GM18499 (cell line): ENCODE data around the gene CIC.

ENCODE experiments used
- ATAC-seq: cut with Tn5 transposase; IDR thresholded peaks from one replicate; pipeline ENCODE4 v1.9.1; 2021; ENCODE audit warnings: moderate number of reproducible peaks; ENCODE audit not compliant: insufficient read depth, unreplicated experiment

CIC gene

GRCh38 chr19:42274065-42274682 is 5.1 kb downstream of the CIC start:
- no peak for ATAC-seq

DNA sequence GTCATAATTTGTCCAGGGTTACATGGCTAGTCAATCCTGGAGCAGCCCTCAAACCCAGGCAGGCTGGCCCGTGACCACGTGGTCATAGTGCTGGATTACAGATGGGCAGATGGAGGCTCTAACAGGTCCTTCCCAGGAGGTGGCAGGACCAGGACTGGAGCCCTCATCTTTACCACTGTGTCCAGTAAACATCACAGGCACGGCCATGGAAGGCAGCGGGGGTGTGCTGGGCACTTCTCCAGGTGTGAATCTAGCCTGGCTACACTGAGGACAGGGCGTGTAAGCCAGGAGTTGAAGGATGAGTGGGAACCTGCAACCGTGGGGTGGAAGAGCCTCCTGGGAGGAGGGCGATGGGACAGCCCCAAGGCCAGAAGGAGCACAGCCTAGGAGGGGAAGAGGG is 6.1 kb downstream of the CIC start:
- no peak for ATAC-seq

GRCh38 chr19:42275517-42275916 is 6.5 kb downstream of the CIC start:
- no peak for ATAC-seq

- ATAC-seq: no peak
Observed at GRCh38 chr19:42276284-42276683, 7.2 kb downstream of the CIC start.

GRCh38 chr19:42276821-42277220 is 7.8 kb downstream of the CIC start:
- ATAC-seq: no peak

GRCh38 chr19:42277821-42278451 is 8.9 kb downstream of the CIC start:
- no peak for ATAC-seq

GRCh38 chr19:42278452-42279154 is 9.6 kb downstream of the CIC start:
- no peak for ATAC-seq

GRCh38 chr19:42279155-42279901 is 10.3 kb downstream of the CIC start:
- no peak for ATAC-seq

- no peak for ATAC-seq
Observed at GRCh38 chr19:42279902-42280814, 11.1 kb downstream of the CIC start.

DNA sequence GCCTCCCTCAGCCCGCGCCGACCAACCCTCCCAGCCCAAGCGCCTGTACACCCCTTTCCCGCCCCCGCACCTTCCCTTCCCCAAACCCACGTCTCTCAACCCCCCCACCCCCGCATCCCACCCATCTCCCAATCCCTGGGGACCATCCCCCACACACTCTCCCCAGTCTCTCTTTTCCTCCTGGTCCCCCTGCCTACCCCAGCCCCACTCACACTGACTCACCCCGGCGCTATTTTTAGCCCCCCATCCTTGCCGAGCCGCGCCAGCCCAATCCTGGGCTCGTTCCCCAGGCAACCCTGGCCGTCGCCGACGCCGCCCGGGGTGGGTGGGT is 11.7 kb downstream of the CIC start:
- ATAC-seq: no peak

DNA sequence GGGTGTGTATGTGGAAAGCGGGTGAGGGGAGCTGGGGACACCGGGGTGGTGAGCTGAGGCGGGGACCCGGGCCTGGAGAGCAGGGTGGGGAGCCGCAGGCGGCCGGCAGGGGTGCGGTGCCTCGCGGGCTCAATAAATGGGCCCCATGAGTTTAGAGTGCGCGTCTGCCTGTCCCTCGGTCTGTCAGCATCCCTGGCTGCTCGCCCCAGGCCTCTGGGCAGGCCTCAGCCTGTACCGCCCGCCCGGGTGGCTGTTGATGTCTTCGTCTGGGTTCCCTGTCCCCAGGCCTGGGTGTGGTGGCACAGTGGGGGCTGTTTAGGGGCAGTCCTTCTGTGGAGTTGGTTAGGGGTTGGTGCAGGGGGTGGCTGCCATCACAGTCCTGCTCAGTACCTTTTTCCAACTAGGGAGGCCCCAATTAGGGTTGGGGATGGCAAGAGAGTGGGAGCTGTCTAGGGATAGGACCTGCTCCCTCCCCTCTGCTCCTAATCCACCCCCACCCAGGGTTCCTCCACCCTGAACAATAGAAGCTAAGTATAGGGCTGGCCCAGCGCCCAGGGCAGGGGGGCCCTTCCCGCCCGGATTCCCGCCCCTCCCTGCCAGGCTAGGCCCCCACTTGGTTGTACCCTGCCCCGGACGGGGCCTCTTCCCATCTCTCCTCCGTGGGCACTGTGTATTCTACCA is 12.2 kb downstream of the CIC start:
- no peak for ATAC-seq

GRCh38 chr19:42281827-42282762 is 13.0 kb downstream of the CIC start:
- ATAC-seq: no peak

DNA sequence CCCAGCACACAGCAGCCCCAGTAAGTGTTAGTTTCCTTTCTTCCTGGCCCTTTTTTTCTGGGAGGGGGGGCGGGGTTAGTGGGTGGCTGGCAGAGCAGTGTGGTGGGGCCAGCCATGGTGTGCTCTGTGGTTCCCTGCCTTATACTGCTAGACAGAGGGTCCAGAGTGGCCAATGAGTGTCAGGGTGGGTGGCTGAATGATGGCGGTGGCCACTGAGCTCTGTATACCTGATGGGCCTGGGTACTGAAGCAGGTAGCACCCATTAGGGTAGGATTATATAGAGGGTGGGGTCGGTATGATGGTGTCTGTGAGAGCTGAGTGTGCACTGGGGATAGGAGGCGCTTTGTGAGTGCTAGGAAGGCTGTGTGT is 13.8 kb downstream of the CIC start:
- ATAC-seq: no peak

DNA sequence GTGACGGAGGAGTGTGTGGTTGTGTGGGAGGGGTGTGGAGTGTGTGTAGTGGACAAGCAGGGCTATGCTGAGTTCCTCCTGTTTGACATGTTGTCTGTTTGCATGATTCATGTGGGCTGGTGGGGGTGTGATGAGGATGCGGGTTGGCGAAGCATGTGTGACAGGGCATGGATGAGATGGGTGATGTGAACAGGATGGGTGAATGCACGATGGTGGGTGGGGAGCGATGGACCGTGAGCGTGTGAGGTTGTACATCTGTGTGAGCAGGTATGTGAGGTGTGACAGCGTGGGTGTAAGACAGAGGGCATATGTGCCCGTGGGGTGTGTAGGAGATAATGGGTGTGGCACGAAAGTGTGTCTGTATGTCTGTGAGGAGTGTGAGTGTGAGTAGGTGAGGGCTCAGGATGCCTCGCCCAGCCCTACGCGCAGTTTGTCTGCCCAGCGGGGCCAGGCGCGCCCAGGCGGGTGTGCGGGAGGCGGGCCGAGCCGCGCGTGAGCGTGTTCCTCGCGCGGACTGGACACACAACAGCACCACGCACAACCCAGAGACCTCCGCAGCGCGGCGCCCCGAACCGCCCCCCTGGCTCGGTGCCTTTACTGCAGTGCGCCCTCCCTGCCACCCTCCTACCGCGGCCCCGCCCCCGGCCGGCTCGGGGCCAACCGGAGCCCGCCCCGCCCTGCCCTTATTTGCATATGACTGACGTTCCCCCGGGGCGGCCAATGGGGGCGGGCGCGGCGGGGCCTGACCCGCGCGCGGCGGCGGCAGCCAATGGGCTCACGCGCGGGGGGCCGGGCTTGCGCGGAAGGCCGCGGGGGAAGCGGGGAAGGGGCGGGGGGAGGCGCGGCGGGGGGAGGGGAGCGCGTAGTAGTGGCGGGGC is 14.4 kb downstream of the CIC start:
- no peak for ATAC-seq

- no peak for ATAC-seq
Observed at GRCh38 chr19:42284066-42284501, 15.0 kb downstream of the CIC start.

DNA sequence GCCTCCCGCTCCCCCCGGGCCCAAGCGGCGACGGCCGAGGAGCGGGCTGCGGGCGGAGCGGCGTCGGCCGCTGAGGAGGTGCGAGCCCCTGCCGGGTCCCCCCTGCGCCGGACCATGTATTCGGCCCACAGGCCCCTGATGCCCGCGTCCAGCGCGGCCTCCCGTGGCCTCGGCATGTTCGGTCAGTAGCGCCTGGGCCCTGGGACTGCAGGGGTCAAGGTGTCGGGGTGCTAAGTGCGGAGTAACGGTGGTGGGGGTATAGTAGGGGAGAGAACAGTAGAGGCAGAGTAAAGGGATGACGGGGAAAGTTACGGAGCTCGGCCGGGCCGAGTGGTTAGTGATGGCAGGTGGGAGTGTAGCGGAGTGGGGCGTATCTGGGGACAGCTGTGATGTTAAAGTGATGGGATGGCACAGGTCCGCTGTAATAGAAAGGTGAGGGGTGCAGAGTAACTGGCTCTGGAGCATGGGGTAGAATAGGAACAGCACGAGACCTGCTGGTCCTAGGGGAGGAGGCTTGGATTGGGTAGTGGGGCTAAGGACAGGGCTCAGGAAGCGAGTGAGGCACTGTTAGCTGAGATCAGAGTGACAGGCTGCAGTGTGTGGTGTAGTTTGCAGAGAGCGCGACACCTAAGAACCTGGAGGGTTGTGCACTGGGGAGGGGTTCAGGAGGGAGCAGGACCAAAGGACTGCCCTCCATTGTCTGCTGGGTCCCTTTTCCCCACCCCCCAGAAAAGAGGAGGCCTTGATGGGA is 15.7 kb downstream of the CIC start:
- no peak for ATAC-seq

GRCh38 chr19:42285541-42285941 is 16.5 kb downstream of the CIC start:
- ATAC-seq: no peak
